ENCODE data around the gene CRX.
"Not testable (repeated sequence)": the region's sequence is repeated elsewhere in the genome, so short reads cannot be mapped to it uniquely, and the experiment has no call there.

Gene CRX

DNA sequence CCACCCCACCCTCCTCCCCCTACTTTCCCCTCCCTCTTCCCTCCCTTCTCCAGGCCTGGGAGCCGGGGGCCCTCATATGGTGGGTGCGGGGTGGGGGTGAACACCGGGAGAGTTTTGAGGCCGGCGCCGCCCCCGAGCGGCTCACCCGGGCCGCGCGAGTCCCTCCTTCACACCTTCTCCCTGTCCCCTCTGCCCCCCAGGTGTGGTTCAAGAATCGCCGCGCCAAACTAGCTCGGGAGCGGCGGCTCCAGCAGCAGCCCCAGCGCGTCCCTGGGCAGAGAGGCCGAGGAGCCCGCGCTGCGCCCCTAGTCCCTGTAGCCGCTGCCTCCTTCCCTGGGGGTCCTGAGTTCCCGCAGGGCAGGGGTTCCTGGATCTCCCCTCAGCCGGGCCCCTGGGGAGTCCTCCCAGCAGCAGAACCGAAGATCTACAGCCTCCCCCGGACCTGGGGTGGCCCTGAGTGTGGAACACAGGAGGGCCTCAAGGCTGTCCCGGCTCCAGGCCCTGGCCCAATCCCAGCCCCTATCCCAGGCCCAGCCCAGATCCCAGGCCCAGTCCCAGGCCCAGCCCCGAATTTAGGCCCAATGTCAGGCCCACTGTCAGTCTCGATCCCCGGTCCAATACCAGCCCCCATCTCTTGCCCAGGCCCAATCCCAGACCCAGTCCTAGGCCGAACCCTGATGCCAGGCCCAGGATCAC, 39.0 kb downstream of the CRX start:
- CTCF ChIA-PET, result no interaction called here
- H3K27ac ChIP-seq, result no peak overlapping the region
- no peak for DNase-seq (ENCODE audit: low spot score)
- POLR2A ChIA-PET (ENCODE audit: low non-redundant PET), result no interaction called here
- TF ChIP-seq, protein P1, sequence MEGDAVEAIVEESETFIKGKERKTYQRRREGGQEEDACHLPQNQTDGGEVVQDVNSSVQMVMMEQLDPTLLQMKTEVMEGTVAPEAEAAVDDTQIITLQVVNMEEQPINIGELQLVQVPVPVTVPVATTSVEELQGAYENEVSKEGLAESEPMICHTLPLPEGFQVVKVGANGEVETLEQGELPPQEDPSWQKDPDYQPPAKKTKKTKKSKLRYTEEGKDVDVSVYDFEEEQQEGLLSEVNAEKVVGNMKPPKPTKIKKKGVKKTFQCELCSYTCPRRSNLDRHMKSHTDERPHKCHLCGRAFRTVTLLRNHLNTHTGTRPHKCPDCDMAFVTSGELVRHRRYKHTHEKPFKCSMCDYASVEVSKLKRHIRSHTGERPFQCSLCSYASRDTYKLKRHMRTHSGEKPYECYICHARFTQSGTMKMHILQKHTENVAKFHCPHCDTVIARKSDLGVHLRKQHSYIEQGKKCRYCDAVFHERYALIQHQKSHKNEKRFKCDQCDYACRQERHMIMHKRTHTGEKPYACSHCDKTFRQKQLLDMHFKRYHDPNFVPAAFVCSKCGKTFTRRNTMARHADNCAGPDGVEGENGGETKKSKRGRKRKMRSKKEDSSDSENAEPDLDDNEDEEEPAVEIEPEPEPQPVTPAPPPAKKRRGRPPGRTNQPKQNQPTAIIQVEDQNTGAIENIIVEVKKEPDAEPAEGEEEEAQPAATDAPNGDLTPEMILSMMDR (conservative IDR thresholded peaks at IDR 0.05; ENCODE audit: low read depth), result no peak

DNA sequence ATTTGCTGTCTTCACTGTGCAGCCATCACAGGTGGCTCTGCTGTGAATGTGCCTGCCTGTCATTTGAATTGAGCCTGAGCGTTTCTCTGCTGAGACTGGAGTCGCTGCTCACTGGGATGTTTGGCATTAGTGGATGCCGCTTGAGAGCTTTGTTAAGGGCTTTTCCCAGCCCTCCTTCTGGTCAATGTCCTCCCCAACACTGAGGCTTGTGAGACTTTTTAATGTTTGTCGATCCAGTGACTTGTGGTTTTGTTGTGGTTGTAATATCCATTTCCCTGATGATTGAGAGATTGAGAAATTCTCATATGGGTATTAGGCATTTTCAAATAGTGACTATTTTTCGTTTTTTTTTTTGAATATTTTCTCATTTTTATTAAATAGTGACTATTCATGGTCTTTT, 39.9 kb downstream of the CRX start:
- POLR2A ChIA-PET (ENCODE audit: low non-redundant PET), result no interaction called here
- DNase-seq (ENCODE audit: low spot score), result no peak
- H3K27ac ChIP-seq, result no peak overlapping the region
- CTCF ChIA-PET, result no interaction called here
- TF ChIP-seq, protein P1 (conservative IDR thresholded peaks at IDR 0.05; ENCODE audit: low read depth), result no peak

DNA sequence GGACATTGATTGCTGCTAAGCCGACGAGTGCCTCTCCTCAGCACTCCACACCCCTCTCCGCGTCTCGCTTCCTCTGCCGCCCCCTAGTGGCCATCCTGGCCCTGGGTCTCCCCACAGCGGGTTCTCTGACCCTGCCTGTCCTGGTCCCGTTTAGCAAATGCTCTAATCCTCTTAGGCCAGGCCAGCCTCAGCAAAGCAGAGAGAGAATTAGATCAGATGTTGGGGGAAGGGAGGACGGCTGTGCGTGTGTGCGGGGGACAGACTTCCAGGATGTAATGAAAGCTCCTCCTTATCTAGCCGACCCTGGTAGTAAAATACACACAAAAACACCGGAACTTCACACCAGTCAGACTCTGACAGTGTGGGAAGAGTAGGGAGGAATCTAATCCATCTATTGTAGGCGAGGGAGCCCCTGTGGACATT, 41.8 kb downstream of the CRX start:
- TF ChIP-seq, protein P1 (conservative IDR thresholded peaks at IDR 0.05; ENCODE audit: low read depth), result peak; percentile 92
- DNase-seq (ENCODE audit: low spot score), result peak; percentile 83
- CTCF ChIA-PET, result interaction anchor here (0.6 to 2.0 kb wide), 6 partner anchors 11 to 74 kb away, joined by 4 to 8 read pairs (median 5); no protein-coding TSS in a partner anchor
- H3K27ac ChIP-seq, result no peak overlapping the region
- POLR2A ChIA-PET (ENCODE audit: low non-redundant PET), result no interaction called here

DNA sequence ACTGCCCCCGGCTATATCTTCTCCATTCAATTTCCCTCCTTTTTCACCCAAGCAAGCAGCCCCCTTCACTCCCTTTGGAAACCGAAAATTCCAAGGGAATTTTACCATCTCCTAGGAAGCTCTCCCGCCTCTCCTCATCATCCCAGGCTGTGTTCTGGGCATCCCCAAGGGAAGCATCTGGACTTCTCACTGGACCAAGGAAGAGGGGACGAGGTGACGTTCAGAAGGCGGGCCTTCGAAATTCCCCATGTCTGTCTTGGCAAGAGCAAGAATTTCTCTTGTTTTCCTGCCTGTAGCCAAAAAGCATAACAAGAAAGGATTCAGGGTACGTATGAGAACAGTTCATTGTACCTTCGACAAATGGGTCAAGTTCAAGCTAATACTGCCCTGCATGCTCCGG, 43.4 kb downstream of the CRX start:
- ChIA-PET CTCF (interaction anchor here (0.7 to 1.7 kb wide), 5 partner anchors 12 to 1565 kb away, joined by 3 to 7 read pairs (median 5); no protein-coding TSS in a partner anchor), POLR2A (ENCODE audit: low non-redundant PET) (no interaction called here)
- TF ChIP-seq, protein P1 (conservative IDR thresholded peaks at IDR 0.05; ENCODE audit: low read depth), result no peak
- DNase-seq (ENCODE audit: low spot score), result no peak
- no peak overlapping the region for H3K27ac ChIP-seq

DNA sequence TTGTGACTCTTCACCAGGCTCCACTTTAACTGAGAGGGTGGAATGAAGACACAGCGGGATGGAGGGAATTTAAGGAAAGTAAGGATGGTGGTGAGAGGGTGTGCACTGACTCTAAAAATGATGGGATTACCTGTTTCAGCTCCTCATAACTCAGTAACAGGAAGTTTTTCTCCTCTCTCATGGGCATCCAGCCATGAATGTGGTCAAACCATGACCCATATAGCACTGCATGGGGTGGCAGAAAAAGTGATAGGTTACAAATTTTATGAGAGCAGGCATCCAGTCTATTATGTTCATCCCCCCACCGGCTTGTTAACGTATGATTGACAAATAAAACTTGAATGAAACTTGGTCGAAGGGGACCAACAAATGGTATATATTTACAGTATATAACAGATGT, 57.2 kb downstream of the CRX start:
- ChIA-PET CTCF (interaction anchor here (0.6 kb wide), 1 partner anchor 10 kb away, joined by 3 read pairs; no protein-coding TSS in a partner anchor), POLR2A (ENCODE audit: low non-redundant PET) (no interaction called here)
- TF ChIP-seq, protein P1 (conservative IDR thresholded peaks at IDR 0.05; ENCODE audit: low read depth), result no peak

DNA sequence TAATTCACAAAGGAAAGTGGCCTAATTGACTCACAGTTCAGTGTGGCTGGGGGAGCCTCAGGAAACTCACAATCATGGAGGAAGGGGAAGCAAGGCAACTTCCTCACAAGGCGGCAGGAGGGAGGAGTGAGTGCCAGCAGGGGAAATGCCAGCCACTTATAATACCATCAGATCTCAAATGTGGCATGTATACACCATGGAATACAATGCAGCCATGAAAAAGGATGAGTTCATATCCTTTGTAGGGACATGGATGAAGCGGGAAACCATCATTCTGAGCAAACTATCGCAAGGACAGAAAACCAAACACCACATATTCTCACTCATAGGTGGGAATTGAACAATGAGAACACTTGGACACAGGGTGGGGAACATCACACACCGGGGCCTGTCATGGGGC, 57.6 kb downstream of the CRX start:
- DNase-seq (ENCODE audit: low spot score); H3K27ac ChIP-seq; POLR2A ChIA-PET (ENCODE audit: low non-redundant PET); CTCF ChIA-PET: not testable (repeated sequence)

More for the DNA sequence above, 57.2 kb downstream of the CRX start:
- DNase-seq (ENCODE audit: low spot score), result no peak
- H3K27ac ChIP-seq, result no peak overlapping the region

DNA sequence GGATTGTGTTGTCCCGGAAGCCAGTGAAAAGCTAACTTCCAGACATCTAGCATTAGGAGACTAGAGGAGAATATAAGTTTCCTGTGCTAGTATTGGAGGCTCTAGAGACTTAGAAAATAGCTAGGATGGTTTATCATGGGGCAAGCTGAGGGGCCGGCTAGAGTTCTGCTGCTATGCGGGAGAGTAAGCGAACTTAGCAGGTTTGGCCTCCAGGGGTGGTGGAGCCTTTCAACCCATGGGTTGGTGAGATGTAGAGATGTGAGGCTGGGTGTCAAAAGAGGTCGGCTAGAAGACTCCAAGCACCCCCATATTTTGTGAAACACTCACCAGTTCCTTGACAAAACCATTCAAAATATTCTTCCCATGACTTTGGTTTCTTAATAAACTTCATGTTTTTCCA, 60.0 kb downstream of the CRX start:
- ChIA-PET POLR2A (ENCODE audit: low non-redundant PET) (no interaction called here), CTCF (interaction anchor here (0.6 kb wide), 1 partner anchor 1180 kb away, joined by 6 read pairs; no protein-coding TSS in a partner anchor)
- DNase-seq (ENCODE audit: low spot score), result no peak
- TF ChIP-seq, protein P1 (conservative IDR thresholded peaks at IDR 0.05; ENCODE audit: low read depth), result no peak
- no peak overlapping the region for H3K27ac ChIP-seq

All from RWPE1 (cell line).